Stimulated activated CD8-positive, alpha-beta memory T cell treated with anti-CD3 and anti-CD28 coated beads, Interleukin-7, amount 100 ng/mL, for 4 hours (primary cell): ENCODE measurements around the gene CDS1.
"Not testable (repeated sequence)": the region's sequence is repeated elsewhere in the genome, so short reads cannot be mapped to it uniquely, and the experiment has no call there.

ENCODE experiments used
- DNase-seq, 2 donors: peaks; one replicate each; pipeline ENCODE4 v3.0.0-alpha.2; 2020; ENCODE audit warnings: low read depth in 2 of 2

CDS1 gene

GRCh38 chr4:84611531-84611930 lies 28.6 kb downstream of the CDS1 start:
- DNase-seq: no peak

DNA sequence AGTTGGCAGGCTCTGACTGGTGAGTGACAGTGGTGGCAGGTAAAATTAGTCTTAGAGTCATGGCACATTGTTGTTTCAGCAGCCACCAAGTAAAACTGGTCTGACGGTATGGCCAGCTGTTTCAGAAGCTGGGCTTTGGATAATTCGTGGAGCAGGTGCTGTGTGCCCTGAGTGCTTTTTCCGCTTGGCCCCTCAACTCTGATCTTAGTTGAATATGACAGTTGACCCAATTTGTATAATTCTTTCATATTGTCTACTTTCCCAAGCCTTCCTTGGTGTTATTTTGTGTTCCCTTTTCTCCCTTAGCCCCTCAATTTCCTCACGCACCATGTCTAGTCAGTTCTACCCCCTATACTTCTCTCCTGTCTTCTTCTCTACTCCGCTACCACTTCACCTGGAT lies 32.0 kb downstream of the CDS1 start:
- no peak for DNase-seq

GRCh38 chr4:84615355-84615754 lies 32.4 kb downstream of the CDS1 start:
- DNase-seq: no peak

- DNase-seq: no peak
These were observed 40.0 kb downstream of the CDS1 start for GRCh38 chr4:84622959-84623358.

GRCh38 chr4:84623661-84624060 lies 40.7 kb downstream of the CDS1 start:
- no peak for DNase-seq

DNA sequence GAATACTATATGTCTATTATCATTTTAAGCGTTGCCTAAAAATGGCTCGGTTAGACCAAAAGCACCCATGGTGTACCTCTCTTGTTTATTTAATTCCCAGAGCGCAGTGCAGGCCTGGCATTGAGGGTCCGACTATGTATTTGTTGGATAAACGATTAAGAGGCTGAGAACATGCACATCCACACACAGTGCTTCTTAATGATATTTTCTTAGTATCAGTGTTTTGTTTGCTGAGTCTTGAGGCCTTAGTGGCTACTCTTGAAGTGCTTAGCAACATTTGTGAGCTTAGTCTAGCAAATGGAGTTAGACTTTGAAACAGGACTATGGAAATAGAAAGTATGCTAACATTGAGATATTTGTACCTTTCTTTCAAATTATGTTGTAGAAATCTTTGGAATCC lies 43.7 kb downstream of the CDS1 start:
- DNase-seq: no peak

DNA sequence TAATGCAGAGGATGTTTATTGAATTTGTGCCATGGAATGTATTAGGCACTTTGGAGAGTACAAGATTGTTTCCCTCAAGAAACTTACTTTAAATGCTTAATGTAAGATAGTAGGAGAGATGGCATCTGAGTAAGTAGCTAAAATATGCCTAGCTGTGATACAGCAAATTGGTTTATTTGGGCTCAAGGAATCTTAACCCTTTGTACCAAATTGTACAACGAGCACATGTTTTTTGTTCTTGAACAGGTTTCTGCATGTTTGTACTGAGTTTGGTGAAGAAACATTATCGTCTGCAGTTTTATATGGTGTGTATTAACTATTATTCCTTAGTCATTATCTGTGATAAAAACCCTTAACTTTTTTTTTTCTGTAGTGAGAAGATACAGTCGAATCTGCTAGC lies 48.6 kb downstream of the CDS1 start:
- DNase-seq: no peak

DNA sequence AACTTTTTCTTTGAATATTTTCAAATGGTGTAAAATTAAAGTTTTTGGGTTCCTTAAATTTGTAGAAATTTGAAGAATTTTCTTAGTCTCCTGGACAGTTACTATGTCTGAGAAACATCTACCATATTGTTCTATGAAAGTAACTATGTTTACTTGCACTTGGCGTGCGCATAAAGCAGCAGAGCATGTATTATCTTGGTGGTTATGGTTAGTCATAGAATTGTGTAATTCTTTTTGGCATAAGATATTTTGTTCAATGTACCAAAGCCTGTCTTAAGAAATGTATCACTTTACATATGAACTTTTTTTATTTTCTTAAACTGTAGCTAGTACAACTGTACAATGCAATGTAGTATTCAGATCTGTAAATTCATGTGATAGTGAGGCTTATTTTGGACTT lies 49.2 kb downstream of the CDS1 start:
- DNase-seq: no peak

DNA sequence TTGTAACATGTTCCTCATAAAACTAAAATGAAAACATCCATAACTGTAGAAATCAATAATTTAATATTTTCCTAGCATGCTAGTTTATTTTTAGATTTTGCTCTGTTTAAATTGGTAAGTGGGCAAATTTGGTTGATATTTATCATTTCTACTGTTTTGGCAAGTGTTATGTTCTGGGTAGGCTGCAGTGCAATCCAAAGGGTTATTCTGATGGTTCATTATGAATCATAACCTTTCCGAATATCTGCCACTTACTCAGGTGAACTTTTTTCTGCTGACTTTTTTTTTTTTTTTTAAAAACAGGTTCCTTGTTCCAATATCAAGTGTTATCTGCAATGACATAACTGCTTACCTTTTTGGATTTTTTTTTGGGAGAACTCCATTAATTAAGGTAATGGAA lies 52.0 kb downstream of the CDS1 start:
- no peak for DNase-seq

- no peak for DNase-seq
These were observed 55.2 kb downstream of the CDS1 start for GRCh38 chr4:84638092-84638491.

- DNase-seq: no peak
These were observed 56.2 kb downstream of the CDS1 start for GRCh38 chr4:84639145-84639544.

GRCh38 chr4:84644087-84644486 lies 61.2 kb downstream of the CDS1 start:
- DNase-seq: no peak

DNA sequence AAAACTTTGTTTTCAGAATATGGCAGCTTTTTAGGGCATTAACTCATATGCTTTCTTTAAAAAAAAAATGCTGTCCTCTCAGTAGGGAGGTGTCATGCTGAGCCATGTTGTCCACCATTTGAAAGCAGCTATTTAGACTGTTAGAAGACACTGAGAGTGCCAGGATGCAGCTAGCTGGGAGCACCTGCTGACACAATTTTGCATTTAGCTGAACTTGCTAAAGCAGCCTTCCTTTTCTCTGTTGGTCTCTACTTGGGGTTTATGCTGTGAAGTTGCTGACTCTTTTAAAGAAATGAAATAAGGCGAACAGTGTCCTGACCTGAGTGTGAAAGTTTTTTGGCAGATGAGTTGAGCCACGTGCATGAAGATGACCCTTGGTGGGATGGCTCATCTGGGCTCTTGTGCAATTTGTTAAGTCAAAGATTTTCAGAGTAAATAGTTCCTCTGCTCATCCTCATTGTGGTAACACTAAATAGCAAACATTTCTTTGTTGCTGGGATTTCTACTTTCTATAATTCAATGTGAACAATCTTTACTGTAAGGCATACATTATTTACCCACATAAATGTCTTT lies 64.5 kb downstream of the CDS1 start:
- no peak for DNase-seq

- no peak for DNase-seq
These were observed 65.3 kb downstream of the CDS1 start for GRCh38 chr4:84648178-84648577.

DNA sequence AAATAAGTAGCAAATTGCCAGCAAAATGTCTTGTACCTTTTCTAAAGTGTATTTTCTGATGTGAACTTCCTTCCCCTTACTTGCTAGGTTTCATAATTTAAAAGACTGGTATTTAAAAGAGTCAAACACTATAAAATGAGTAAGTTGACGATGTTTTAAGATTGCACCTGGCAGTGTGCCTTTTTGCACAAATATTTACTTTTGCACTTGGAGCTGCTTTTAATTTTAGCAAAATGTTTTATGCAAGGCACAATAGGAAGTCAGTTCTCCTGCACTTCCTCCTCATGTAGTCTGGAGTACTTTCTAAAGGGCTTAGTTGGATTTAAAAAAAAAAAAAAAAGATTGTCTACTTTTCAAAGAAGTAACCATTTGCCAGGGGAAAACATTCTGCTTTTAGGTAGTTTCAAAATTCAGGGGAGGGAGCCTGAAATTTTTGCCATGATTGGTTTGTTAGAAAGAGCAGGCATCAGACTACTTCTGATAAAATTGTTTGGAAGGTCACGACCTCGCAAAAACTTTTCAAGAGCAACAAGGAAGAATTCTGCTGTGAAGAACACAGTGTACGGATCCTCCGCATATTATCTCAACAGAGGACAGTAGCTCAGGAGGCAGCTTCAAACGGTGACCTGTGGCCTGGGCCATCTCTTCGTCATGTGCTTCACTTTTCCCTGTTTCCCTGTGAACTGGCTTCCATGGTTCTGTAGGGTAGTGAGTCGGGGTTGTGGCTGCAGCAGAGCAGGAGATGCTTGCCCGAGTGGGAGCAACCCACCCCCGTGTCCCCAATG lies 66.1 kb downstream of the CDS1 start:
- no peak for DNase-seq

DNA sequence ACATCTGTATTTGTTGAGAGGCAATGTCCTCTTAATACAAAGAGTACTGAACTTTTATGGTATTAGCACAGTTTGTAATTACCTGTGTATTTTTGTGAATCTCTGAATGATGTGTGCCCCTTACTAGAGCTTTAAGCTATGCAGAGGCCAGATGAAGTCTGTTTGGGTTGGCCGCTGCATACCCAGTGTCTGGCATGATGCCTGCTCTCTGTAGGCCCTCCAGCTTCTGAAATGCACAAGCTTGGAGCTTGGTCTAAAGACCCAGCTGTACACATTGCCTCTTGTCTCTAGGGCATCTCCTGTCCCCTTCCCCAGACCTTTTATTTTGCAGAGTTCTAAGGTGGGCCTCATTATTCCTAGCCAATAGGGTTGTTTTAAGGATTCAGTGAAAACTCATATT lies 68.6 kb downstream of the CDS1 start:
- DNase-seq: no peak

GRCh38 chr4:84652478-84652877 lies 69.6 kb downstream of the CDS1 start:
- no peak for DNase-seq

DNA sequence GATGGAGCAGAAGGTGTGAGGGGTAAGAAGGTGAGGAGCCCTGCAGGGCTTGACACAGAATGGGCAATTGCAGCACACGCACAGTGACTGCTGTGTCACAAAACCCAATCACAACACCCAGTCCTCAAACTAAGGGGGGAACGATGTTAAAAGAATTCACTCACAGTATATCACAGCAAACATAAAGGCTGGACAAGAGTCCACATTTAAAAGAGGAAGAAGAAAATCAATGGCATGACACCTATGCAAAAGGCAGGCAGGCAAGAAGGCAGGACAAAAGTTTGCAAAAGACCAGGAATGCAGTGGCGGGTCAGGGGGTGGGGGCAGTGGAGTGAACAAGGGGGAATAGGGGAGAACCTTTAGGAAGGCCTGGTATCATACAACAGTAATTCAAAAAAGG lies 77.7 kb downstream of the CDS1 start:
- DNase-seq: no peak

DNA sequence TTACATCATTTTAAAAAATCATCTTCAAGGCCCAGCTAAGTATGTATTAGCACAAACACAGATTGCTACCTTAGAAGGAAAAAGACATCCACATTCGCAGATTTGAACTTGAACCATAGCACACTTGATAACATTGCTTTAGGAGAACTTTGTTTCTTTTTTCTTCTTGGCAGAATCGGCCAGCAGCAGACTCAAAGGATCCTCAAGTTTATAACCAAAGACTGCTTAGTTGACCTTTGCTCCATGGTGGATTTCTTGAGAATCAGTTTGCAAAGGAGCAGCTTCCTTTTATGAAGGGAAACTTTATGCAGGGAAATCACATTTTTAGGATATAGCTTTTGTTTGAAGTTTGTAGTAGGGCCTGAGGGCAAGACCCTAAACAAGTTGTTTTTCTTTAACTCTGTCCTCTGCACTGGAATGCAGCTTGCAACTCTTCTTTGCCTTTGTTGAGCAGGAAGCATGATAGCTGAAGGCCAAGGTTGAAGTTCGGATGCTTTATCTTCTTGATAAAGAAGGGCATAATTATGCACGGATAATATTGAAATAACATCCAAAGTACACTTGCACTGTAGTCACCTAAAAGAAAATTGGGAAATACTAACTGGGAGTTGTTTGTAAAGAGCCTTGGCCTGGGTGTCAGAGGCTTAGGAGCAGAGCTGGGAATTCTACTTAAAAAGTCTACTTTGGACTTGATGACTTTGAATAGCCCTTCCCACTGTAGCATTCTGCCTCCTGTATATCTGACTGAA lies 78.4 kb downstream of the CDS1 start:
- no peak for DNase-seq

- DNase-seq: not testable (repeated sequence)
These were observed 81.8 kb downstream of the CDS1 start for GRCh38 chr4:84664767-84665166.

DNA sequence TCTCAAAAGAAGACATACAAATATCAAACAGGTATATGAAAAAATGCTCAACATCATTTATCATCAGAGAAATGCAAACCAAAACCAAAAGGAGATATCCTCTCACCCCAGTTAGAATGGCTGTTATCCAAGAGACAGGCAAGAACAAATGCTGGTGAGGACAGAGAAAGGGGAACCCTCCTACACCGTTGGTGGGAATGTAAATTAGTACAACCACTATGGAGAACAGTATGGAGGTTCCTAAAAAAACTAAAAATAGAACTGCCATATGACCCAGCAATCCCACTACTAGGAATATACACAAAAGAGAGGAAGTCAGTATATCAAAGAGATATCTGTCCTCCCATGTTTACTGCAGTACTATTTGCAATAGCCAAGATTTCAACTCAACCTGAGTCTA lies 83.5 kb downstream of the CDS1 start:
- no peak for DNase-seq

DNA sequence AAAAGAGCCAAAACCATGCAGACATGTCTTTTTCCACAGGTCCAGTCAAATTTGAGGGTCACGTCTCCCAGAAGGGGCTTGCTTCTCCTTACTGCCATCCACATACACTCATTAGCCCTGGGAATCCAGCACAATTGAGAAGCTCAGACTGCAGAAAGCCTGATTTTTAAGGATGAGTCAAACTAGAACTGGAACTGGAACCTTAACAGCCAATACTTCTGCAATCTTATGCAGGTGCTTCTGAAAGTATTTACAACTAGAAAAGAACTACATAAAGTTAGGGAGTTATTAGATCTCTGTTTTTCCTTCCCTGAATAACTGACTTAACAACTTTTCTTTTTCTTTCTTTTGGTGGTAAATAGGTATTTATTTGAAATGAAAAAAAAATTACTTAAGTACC lies 86.3 kb downstream of the CDS1 start:
- no peak for DNase-seq

GRCh38 chr4:84672177-84672576 lies 89.2 kb downstream of the CDS1 start:
- no peak for DNase-seq
